ENCODE results near the gene BLM.

The BLM gene

DNA sequence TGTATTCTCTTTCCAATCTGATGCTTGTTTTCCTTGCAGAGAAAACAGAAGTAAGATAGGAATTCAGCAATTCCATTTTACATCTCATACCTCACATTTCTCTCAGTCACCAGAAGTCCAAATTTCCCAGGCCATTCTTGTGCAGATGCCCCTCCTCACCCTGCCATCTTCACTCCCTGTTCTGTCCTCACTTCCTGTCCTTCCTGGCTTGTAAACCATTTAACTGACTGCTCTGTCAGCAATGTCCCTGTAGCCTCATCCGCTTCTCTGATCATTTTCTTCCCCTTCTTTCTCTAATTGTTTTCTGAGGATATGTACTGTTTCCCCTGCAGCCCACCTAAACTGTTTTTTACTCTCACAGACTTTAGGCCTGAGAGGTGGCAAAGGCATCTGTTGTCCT is 40.3 kb downstream of the BLM start:
- TF ChIP-seq, protein P1, sequence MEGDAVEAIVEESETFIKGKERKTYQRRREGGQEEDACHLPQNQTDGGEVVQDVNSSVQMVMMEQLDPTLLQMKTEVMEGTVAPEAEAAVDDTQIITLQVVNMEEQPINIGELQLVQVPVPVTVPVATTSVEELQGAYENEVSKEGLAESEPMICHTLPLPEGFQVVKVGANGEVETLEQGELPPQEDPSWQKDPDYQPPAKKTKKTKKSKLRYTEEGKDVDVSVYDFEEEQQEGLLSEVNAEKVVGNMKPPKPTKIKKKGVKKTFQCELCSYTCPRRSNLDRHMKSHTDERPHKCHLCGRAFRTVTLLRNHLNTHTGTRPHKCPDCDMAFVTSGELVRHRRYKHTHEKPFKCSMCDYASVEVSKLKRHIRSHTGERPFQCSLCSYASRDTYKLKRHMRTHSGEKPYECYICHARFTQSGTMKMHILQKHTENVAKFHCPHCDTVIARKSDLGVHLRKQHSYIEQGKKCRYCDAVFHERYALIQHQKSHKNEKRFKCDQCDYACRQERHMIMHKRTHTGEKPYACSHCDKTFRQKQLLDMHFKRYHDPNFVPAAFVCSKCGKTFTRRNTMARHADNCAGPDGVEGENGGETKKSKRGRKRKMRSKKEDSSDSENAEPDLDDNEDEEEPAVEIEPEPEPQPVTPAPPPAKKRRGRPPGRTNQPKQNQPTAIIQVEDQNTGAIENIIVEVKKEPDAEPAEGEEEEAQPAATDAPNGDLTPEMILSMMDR (IDR thresholded peaks at IDR 0.05; ENCODE audit: borderline replicate concordance, insufficient read depth, low read depth, low read length) = no peak
- no peak overlapping the region for H3K4me3 ChIP-seq (ENCODE audit: low read depth, low read length)

DNA sequence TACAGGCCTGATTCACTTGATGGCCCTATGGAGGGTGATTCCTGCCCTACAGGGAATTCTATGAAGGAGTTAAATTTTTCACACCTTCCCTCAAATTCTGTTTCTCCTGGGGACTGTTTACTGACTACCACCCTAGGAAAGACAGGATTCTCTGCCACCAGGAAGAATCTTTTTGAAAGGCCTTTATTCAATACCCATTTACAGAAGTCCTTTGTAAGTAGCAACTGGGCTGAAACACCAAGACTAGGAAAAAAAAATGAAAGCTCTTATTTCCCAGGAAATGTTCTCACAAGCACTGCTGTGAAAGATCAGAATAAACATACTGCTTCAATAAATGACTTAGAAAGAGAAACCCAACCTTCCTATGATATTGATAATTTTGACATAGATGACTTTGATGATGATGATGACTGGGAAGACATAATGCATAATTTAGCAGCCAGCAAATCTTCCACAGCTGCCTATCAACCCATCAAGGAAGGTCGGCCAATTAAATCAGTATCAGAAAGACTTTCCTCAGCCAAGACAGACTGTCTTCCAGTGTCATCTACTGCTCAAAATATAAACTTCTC is 43.6 kb downstream of the BLM start:
- TF ChIP-seq, protein P1 (IDR thresholded peaks at IDR 0.05; ENCODE audit: borderline replicate concordance, insufficient read depth, low read depth, low read length) = no peak
- H3K4me3 ChIP-seq (ENCODE audit: low read depth, low read length) = no peak overlapping the region

DNA sequence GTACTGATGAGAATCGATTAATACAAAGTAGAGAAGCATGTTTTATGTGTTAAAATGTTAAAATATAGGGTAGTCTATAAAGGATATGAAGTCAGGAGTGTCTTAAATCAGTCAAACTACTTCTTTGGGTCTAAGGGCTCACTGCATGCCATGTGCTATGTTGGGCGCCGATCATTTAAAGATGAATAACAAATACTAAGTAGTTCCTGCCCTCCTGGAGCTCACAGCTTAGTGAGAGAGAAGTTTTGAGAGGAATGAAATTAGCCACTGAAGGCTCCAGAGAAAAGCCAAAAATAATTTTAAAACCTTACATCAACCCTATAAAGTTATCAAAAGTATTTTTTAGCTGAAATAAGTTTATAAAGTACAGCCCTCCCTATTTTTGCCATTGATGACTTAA is 44.5 kb downstream of the BLM start:
- TF ChIP-seq, protein P1 (IDR thresholded peaks at IDR 0.05; ENCODE audit: borderline replicate concordance, insufficient read depth, low read depth, low read length) = no peak
- H3K4me3 ChIP-seq (ENCODE audit: low read depth, low read length) = no peak overlapping the region

DNA sequence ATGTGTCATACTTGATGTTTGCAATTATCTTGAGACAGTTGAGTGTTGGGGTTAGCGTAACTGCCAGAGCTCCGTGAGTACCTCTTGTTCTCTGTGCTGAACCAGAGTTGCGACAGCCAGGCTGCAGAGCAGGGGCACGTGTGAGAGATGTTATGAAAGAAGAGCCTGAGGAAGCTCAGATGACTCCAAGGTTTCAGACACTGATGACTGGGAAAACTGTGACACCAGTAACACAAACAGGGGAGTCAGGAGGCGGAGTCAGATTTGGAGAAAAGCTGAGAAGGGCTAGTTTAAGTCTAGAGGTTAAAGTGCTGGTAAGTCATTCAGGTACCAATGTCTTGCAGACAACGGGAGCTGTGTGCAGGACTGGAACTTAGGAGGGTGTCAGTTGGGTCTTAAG is 45.0 kb downstream of the BLM start:
- H3K4me3 ChIP-seq (ENCODE audit: low read depth, low read length) = no peak overlapping the region
- TF ChIP-seq, protein P1 (IDR thresholded peaks at IDR 0.05; ENCODE audit: borderline replicate concordance, insufficient read depth, low read depth, low read length) = no peak

DNA sequence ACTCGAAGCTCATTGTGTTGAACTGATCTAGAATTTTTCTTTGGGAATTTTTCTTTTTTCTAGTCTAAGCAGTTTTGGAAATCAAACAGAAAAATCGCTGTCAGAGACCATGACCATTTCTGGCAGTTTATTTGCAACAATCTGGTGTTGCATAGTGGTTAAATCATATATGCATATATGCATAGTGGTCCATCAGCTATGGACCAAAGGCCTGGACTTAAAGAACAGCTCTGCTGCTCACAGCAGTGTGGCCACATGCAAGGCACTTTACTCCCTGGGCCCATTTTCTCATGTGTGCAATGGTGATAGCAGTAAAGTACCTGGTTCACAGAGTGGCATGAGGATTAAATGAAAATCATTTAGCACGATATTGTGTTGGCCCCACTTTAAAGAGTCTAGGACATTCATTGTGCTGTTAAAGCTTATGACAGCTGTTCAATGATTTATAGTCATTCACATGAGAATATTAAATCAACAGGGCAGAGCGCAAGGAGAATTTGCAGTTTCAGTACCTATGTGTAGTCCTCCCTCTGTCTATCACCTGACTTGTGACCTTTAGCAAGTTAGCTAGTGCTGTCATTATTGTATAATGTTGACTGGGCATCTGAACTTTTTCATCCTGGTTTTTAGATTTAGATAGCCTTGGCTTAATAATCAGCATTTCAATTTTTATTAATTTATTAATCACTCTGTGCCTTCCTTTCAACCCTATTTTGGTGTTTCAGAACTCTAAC is 46.4 kb downstream of the BLM start:
- no peak overlapping the region for H3K4me3 ChIP-seq (ENCODE audit: low read depth, low read length)
- TF ChIP-seq, protein P1 (IDR thresholded peaks at IDR 0.05; ENCODE audit: borderline replicate concordance, insufficient read depth, low read depth, low read length) = no peak

DNA sequence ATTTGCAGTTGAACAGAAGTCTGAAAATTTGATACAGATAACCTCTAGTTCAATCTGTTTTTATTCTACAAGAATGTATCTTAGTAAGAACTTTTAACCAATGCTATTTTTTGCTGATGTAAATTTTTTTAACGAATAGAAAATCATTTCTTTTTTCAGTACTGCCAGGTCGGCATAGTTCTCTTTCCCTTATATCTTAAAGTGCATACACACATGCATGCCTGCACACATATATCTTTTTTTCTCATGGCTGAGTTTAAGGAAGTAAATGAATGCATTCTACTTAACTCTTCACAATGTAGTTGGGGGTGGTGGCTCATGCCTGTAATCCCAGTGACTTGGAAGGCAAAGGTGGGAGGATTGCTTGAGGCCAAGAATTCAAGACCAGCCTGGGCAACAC is 48.4 kb downstream of the BLM start:
- no peak overlapping the region for H3K4me3 ChIP-seq (ENCODE audit: low read depth, low read length)
- TF ChIP-seq, protein P1 (IDR thresholded peaks at IDR 0.05; ENCODE audit: borderline replicate concordance, insufficient read depth, low read depth, low read length) = no peak

DNA sequence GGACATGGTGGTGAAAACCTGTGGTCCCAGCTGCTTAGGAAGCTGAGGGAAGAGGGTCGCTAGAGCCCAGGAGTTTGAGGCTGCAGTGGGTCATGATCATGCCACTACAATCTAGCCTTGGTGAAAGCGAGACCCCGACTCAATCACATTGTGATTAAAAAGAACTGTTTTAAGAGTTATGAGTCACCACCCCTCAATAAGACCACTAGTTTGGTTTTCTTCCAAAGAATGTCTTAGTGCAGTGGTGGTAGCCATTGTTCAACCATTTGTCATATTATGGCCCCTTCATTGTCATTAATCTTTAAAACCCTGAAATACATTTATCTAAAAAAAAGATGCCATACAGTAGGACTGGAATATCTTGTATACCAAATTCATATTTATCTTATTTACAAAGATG is 48.8 kb downstream of the BLM start:
- TF ChIP-seq, protein P1 (IDR thresholded peaks at IDR 0.05; ENCODE audit: borderline replicate concordance, insufficient read depth, low read depth, low read length) = no peak
- no peak overlapping the region for H3K4me3 ChIP-seq (ENCODE audit: low read depth, low read length)

Measured in GM12875 (cell line).